PFSK-1 (cell line): ENCODE results near the gene MRPL27.
A peak's percentile ranks its signal among the peaks of the same experiment; 100 is the strongest.

Source experiments
- POLR2AphosphoS5 ChIP-seq: IDR thresholded peaks from 2 replicates; pipeline ENCODE4 v1.6.1; 2012; ENCODE audit warnings: low read depth, mild to moderate bottlenecking, control low read depth, low read length, moderate library complexity
- SIN3A ChIP-seq: IDR thresholded peaks from 2 replicates; pipeline ENCODE4 v1.6.1; 2012; ENCODE audit warnings: mild to moderate bottlenecking, low read length, moderate library complexity, borderline replicate concordance; ENCODE audit not compliant: insufficient read depth
- TAF1 ChIP-seq: IDR thresholded peaks from 2 replicates; pipeline ENCODE4 v1.6.1; 2012; ENCODE audit warnings: low read length, control low read depth, borderline replicate concordance; ENCODE audit not compliant: insufficient read depth

DNA sequence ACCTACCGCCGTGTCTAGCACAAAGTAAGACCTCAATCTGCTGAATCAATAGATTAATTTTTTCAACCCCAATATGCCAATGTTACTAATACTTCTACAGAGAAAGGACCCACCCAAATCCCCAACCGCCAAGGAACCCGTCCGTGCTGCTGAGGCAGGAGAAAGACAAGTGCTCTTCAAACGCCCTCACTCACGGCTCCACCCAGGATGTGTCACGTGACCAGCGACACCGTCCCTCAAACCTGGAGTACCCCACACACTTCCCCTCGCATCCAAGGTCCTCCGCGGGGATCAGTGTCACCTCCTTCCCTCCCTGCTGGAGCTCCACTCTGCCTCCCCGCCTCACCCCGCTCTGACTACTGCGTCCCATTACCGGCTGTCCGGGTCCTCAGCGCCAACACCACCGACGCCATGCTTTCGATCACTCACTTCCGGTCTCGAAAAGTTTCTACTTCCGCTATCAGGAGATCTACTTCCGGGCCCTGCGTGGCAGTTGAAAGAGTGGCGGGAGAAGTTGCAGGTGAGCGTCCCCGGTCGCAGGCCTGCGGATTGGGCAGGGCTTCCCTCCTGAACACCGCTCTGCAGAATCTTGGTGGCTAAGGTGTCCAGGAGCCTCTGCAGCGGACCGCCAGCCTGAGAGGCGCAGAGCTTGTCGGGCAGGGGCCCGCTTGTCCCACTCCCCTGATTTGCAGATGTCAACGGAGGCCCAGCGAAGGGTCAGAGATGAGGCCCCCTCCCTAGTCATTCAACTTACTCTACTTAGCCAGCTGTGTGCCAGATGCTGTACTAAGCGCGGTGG is at the start of gene MRPL27, which contains the start of gene EME1:
- peak; percentile 97 for TF ChIP-seq TAF1
- TF ChIP-seq POLR2AphosphoS5 = peak; percentile 95
- TF ChIP-seq SIN3A = peak; percentile 79; the same call in 1 of the 2 replicates
